ENCODE results near the gene PLEKHM2.

Gene PLEKHM2

DNA sequence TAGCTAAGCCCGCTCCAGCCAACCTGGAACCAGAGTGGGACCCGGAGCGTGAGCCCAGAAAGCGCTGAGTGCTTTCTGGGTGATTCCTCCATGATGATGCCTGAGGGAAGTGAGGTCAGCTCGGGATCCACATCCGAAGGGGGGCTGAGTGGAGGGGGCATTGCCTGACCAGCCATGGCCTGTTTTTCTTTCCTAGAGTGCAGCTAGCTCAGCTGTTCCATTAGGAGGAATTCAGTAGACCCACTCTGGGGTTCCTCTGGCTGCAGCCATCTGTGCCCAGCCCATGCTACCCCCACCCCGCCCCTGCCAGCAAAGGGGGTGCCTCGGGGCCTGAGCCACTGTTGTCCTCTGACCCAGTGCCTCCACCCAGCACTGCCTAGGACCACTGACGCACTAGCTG is 42.4 kb downstream of the PLEKHM2 start:
- Histone ChIP-seq H3K27me3 (ENCODE audit: insufficient read depth, low read depth, severe bottlenecking) (no peaks in the 10 kb centered on the region), H3K36me3 (peaks cover 77% of the 10 kb centered on the region), H3K4me3 (ENCODE audit: low read depth, low read length) (no peak overlapping the region), H3K9me3 (ENCODE audit: severe bottlenecking) (no peaks in the 10 kb centered on the region), H3K27ac (peak overlapping the region; percentile 93)
- TF ChIP-seq, protein P1, sequence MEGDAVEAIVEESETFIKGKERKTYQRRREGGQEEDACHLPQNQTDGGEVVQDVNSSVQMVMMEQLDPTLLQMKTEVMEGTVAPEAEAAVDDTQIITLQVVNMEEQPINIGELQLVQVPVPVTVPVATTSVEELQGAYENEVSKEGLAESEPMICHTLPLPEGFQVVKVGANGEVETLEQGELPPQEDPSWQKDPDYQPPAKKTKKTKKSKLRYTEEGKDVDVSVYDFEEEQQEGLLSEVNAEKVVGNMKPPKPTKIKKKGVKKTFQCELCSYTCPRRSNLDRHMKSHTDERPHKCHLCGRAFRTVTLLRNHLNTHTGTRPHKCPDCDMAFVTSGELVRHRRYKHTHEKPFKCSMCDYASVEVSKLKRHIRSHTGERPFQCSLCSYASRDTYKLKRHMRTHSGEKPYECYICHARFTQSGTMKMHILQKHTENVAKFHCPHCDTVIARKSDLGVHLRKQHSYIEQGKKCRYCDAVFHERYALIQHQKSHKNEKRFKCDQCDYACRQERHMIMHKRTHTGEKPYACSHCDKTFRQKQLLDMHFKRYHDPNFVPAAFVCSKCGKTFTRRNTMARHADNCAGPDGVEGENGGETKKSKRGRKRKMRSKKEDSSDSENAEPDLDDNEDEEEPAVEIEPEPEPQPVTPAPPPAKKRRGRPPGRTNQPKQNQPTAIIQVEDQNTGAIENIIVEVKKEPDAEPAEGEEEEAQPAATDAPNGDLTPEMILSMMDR (IDR thresholded peaks at IDR 0.05; ENCODE audit: low read depth, low read length): no peak
- no peak for DNase-seq

DNA sequence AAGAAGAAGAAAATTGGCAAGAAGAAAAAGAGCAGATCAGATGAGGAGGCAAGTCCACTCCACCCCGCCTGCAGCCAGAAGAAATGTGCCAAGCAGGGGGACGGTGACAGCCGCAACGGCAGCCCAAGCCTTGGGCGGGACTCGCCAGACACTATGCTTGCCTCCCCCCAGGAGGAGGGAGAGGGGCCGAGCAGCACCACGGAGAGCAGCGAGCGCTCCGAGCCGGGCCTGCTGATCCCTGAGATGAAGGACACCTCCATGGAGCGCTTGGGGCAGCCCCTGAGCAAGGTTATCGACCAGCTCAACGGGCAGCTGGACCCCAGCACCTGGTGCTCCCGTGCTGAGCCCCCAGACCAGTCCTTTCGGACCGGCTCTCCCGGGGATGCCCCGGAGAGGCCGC is 42.9 kb downstream of the PLEKHM2 start:
- no peaks in the 10 kb centered on the region for H3K9me3 ChIP-seq (ENCODE audit: severe bottlenecking)
- H3K27me3 ChIP-seq (ENCODE audit: insufficient read depth, low read depth, severe bottlenecking): no peaks in the 10 kb centered on the region
- H3K36me3 ChIP-seq: peaks cover 76% of the 10 kb centered on the region
- no peak for DNase-seq
- TF ChIP-seq, protein P1 (IDR thresholded peaks at IDR 0.05; ENCODE audit: low read depth, low read length): no peak
- peak overlapping the region; percentile 93 for H3K27ac ChIP-seq
- H3K4me3 ChIP-seq (ENCODE audit: low read depth, low read length): no peak overlapping the region

DNA sequence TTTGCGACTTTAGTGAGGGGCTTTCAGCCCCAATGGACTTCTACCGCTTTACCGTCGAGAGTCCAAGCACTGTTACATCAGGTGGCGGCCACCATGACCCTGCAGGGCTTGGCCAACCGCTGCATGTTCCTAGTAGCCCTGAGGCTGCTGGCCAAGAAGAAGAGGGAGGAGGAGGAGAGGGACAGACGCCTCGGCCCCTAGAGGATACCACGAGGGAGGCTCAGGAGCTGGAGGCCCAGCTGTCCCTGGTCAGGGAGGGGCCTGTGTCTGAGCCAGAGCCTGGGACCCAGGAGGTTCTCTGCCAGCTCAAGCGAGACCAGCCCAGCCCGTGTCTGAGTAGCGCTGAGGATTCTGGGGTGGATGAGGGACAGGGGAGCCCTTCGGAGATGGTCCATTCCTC is 43.3 kb downstream of the PLEKHM2 start:
- Histone ChIP-seq H3K4me3 (ENCODE audit: low read depth, low read length) (no peak overlapping the region), H3K27me3 (ENCODE audit: insufficient read depth, low read depth, severe bottlenecking) (no peaks in the 10 kb centered on the region), H3K36me3 (peaks cover 76% of the 10 kb centered on the region), H3K9me3 (ENCODE audit: severe bottlenecking) (no peaks in the 10 kb centered on the region), H3K27ac (peak overlapping the region; percentile 93)
- TF ChIP-seq, protein P1 (IDR thresholded peaks at IDR 0.05; ENCODE audit: low read depth, low read length): no peak
- peak; percentile 64 for DNase-seq

DNA sequence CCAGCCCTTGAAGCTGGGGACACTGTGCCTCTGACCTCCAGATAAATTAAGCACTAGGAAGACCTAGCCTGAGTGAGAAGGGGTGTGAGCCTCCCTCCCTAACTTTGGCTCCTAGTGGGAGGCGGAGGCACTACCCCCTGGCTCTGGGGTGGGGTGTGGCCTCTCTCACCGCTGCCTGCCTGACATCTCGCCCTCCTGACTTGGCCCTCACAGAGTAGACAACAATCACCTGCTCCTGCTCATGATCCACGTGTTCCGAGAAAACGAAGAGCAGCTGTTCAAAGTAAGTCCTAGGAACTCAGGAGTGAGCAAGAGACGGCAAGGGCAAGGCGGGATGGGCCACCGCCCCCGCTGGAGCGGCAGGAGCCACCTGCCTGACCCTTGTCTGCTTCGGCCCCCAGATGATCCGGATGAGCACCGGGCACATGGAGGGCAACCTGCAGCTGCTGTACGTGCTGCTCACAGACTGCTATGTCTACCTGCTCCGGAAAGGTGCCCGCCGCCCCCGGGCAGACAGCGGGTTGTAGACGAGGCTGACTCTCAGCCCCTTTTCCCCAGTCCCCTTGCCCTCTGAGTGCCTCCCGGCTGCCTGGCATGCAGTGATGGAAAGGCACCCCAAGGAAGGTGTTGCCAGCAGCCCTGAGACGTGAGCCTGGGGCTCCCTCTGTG is 43.9 kb downstream of the PLEKHM2 start:
- H3K27ac ChIP-seq: peak overlapping the region; percentile 93
- DNase-seq: no peak
- no peaks in the 10 kb centered on the region for H3K27me3 ChIP-seq (ENCODE audit: insufficient read depth, low read depth, severe bottlenecking)
- H3K36me3 ChIP-seq: peaks cover 76% of the 10 kb centered on the region
- TF ChIP-seq, protein P1 (IDR thresholded peaks at IDR 0.05; ENCODE audit: low read depth, low read length): no peak
- no peak overlapping the region for H3K4me3 ChIP-seq (ENCODE audit: low read depth, low read length)
- no peaks in the 10 kb centered on the region for H3K9me3 ChIP-seq (ENCODE audit: severe bottlenecking)

DNA sequence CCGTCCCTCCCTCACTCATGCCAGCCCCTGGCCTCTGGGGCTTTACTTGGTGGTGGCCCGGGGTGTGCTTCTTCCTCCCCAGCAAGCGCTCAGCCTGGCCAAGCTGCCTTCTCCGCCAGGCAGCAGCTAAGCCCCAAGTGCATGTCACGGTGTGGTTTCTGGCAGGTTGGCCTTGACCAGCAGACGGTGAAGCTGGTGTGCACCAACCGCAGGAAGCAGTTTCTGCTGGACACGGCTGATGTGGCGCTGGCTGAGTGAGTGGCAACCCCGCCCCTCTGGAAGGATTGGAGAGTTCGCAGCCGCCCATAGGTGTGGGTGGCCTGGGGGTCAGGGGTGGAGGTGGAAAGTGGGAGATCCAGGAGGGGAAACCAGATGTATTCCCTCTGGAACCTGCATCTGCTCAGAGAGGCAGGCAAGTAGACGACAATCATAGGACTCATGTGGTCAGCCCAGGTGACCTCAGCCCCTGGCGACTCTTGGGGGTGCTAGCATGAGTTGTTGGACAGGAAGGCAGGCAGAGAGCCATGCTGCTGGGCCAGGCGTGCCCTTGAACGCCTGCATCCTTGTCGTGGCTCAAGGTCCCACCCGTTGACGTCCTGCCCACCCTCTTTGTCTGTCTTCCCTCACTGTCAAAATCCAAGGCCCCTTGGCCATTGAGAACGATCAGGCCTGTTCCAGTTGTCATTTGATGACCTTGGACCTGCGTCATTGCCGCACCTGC is 45.0 kb downstream of the PLEKHM2 start:
- no peak overlapping the region for H3K4me3 ChIP-seq (ENCODE audit: low read depth, low read length)
- H3K27me3 ChIP-seq (ENCODE audit: insufficient read depth, low read depth, severe bottlenecking): no peaks in the 10 kb centered on the region
- DNase-seq: no peak
- no peak overlapping the region for H3K27ac ChIP-seq
- H3K9me3 ChIP-seq (ENCODE audit: severe bottlenecking): no peaks in the 10 kb centered on the region
- TF ChIP-seq, protein P1 (IDR thresholded peaks at IDR 0.05; ENCODE audit: low read depth, low read length): no peak
- peaks cover 85% of the 10 kb centered on the region for H3K36me3 ChIP-seq
